H1 (cell line): Measurements from ENCODE around the gene SLC25A11.

Source experiments
- CREB1 ChIP-seq: IDR thresholded peaks from 2 replicates; pipeline ENCODE4 v1.6.1; 2012; ENCODE audit warnings: inconsistent platforms
- MAFK ChIP-seq: IDR thresholded peaks from 2 replicates; pipeline ENCODE4 v1.6.1; 2012; ENCODE audit warnings: low read depth, mild to moderate bottlenecking, improper control_type of control experiment, low read length

DNA sequence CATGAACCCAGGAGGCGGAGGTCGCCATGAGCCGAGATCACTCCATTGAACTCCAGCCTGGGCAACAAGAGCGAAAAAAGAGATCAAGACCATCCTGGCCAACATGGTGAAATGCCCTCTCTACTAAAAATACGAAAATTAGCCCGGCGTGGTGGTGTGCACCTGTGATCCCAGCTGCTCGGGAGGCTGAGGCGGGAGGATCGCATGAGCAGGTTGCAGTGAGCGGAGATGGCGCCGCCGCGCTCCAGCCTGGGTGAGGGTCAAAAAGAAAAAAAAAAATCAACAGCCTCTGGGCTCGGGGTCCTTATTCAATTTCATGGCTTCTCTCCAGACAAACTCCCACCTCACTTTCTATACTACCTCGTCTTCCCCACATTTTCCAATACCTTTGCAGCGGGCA is 11.0 kb downstream of the SLC25A11 start:
- TF ChIP-seq MAFK (no peak), CREB1 (no peak)
